GM19468 (cell line): ENCODE results near the gene LRIG3.

Source experiments
- ATAC-seq: cut with Tn5 transposase; IDR thresholded peaks from one replicate; pipeline ENCODE4 v1.9.1; 2021; ENCODE audit warnings: mild to moderate bottlenecking, moderate library complexity, moderate number of reproducible peaks; ENCODE audit not compliant: unreplicated experiment; ENCODE audit errors: extremely low read depth

LRIG3 gene

GRCh38 chr12:58934528-58934927 is 14.2 kb upstream of the LRIG3 start:
- ATAC-seq, result no peak

- ATAC-seq, result no peak
These were observed 12.7 kb upstream of the LRIG3 start for GRCh38 chr12:58932806-58933681.

GRCh38 chr12:58931518-58931917 is 11.2 kb upstream of the LRIG3 start:
- ATAC-seq, result no peak

- no peak for ATAC-seq
These were observed 10.5 kb upstream of the LRIG3 start for GRCh38 chr12:58930770-58931324.

- ATAC-seq, result no peak
These were observed 6.8 kb upstream of the LRIG3 start for GRCh38 chr12:58927120-58927519.

- no peak for ATAC-seq
These were observed 6.3 kb upstream of the LRIG3 start for GRCh38 chr12:58926586-58926985.

- ATAC-seq, result no peak
These were observed 5.4 kb upstream of the LRIG3 start for GRCh38 chr12:58925751-58926150.

- ATAC-seq, result no peak
These were observed 4.9 kb upstream of the LRIG3 start for GRCh38 chr12:58925111-58925611.

GRCh38 chr12:58924652-58925051 is 4.3 kb upstream of the LRIG3 start:
- no peak for ATAC-seq

GRCh38 chr12:58923781-58924180 is 3.5 kb upstream of the LRIG3 start:
- no peak for ATAC-seq

- no peak for ATAC-seq
These were observed 2.5 kb upstream of the LRIG3 start for GRCh38 chr12:58922849-58923248.

GRCh38 chr12:58920961-58921861 is 907 bp upstream of the LRIG3 start:
- no peak for ATAC-seq

GRCh38 chr12:58919231-58920101 is 838 bp downstream of the LRIG3 start:
- ATAC-seq, result no peak

- no peak for ATAC-seq
These were observed 1.8 kb downstream of the LRIG3 start for GRCh38 chr12:58918469-58918844.

GRCh38 chr12:58917699-58918468 is 2.4 kb downstream of the LRIG3 start:
- ATAC-seq, result no peak

- no peak for ATAC-seq
These were observed 3.3 kb downstream of the LRIG3 start for GRCh38 chr12:58916921-58917511.

- no peak for ATAC-seq
These were observed 4.1 kb downstream of the LRIG3 start for GRCh38 chr12:58916161-58916621.

GRCh38 chr12:58915634-58916033 is 4.7 kb downstream of the LRIG3 start:
- no peak for ATAC-seq

GRCh38 chr12:58915037-58915436 is 5.3 kb downstream of the LRIG3 start:
- no peak for ATAC-seq
